ENCODE measurements around the gene MTNR1B.

DNA sequence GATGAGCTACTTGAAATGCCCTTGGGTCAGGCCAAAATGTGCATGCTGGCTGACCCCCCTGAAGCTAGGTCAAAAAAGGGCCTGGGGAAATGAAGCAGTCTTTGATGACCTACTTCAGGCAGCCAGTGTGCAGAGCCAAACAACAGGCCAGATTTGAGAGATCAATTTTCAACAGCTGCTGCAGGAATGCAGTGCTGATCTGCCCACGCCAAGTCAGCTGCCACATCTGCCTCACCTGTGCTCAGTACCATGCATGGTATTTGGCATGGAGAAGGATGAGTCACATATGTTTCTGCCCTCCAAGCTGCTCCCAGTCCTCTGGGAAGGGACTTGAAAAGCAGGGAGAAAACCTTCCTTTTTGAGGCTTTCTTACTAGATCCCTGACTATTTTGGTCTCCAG, 35.8 kb downstream of the MTNR1B start:
- TF ChIP-seq CTCF (IDR thresholded peaks at IDR 0.05), result no peak
- TF ChIP-seq POLR2A (IDR thresholded peaks at IDR 0.05), result no peak
